OCI-M2 (cell line): ENCODE results near the gene EHF.
"Not testable (repeated sequence)": the region's sequence is repeated elsewhere in the genome, so short reads cannot be mapped to it uniquely, and the experiment has no call there.

Source experiments
- DNase-seq: peaks from one replicate; lab custom pipeline; 2025; ENCODE audit not compliant: unreplicated experiment; lab: John Stamatoyannopoulos, UW

EHF gene

DNA sequence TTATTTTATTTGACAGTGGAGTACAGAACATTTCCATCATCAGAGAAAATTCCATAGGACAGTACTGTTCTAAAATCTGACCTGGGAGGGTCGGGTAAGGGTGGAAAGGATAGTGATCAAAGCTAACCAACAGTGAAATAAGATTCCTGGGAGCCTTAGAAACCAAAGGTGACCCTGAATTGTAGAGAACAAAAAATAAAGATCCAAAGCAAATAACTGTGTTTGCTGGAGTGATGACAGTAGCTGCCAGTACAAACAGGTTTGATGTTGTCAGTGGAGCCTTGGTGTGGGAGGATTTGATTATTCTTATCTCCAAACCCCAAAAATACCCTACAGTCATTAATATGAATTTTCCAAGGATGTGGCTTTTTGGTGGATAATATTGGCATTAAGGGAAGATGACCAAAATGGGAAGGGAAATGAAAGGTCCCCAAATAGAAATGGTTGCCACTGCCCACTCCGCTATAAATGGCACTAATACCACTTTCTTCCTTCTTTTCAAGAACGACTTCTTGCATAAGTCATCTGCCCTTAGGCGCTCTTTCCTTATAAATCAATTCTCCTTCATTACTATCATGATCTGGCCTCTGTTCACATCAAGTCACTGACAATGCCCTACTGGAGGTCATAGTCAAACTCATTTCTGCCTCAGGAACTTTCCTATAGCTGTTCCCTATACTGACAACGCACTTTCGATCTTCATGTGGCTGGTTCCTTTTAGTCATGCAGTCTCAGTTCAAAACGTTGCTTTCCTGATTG, 44.4 kb downstream of the EHF start:
- DNase-seq: no peak

DNA sequence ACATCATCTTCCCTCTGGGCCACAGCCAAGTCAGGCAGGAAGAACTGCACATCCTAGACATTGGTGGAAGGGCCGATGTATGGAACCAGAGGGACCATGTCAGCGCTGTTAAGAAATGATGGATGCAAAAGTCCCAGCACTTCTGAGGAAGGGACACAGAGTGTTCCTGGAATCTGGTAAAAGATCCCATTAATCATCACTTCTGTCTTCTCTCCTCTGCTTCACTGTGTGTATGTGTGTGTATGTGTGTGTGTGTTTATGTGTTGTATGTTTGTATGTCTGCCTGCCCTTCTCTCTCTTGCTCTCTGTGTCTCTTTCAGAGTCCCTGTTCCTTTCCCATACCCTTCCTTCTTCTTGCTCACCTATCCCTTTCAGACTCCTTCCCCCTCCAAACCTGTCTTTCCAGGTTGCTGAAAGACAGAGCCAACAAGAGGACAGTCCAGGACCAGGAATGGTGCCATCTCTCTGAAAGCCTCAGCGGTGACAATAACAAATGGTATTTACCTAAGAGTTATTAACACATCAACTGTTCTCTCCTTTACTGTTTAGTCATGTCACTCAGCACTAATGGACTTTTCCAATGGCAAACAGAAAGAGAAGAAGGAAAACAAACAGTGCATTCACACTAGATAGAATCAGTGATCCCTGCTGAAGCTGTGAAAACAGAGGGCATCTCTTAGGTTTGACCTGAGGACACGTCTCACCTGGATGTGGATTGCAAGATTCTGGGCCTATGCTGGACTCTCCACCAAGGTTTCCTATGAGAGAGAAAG, 47.1 kb downstream of the EHF start:
- DNase-seq: no peak

DNA sequence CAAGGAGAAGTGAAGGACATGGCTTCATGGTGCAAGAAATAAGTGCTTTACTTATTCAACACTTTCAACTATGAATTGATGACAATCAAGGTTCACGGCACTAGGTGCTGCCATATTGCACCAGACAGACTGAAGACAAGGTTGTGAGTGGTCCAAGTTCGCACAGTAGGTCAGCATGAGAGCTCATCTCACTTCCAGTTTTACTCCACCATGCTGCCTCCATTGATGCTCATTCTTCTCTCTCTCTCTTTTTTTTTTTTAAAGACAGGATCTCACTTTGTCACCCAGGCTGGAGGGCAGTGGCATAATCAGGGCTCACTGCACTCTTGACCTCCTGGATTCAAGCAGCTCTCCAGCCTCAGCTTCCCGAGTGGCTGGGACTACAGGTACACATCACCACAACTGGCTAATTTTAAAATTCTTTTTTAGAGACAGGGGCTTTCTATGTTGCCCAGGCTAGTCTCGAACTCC, 47.7 kb downstream of the EHF start:
- DNase-seq: no peak

DNA sequence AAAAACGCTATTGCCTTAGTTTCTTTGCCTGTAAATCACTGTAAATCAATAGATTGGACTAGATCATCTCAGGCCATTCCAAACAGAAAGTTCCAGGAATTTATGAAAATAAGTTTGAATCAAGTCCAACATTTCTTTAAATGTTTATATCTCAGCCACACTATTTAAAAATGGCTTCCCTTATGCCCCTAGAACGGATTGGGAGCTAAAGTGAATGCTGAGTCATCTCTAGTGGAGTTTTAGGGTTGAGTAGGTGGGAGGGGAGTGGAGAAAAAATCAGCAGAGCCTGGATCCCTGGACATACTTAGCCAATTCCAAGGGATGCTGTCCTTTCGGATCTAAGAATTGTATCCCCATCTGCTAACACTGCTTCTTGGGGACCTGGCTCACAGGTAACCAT, 48.6 kb downstream of the EHF start:
- no peak for DNase-seq

- DNase-seq: no peak
Measured at GRCh38 chr11:34671117-34671516, 50.2 kb downstream of the EHF start.

DNA sequence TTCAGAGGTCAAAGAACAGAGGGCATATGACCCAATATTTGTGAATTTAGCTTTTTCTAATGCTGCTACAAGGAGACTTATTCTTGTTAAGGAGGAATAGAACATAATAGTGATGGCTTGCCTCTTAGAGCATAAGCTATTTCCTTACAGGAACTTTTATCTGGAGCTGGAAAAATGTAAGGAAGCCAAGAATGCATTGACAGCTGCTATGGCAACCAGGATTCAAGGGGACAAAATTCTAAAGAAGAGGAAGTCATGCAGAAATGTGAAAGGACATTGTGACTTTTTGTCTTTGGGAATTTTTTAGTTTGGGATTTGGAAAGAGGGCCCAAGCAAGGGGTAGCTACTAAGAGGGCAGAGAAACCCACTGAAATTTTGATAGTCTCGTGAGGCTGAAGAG, 51.1 kb downstream of the EHF start:
- no peak for DNase-seq

GRCh38 chr11:34674038-34674437, 53.1 kb downstream of the EHF start:
- DNase-seq: no peak

DNA sequence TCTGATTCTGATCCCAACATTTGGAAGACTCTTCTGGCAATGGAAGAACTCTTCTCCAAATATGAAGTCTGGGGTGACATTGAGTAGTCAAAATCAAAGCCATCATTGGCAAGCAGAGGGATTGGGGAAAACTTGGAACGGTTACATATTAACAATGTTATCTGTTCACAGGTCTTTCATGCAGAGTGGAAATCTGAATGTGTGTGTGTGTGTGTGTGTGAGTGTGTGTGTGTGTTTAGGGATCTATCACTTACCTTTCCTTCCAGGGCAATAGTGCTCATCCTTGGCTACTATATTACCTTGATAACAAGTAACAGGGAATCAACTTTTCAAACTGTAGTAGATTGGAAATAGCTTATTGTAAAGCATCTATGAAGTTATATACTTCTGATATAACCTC, 55.3 kb downstream of the EHF start:
- no peak for DNase-seq

DNA sequence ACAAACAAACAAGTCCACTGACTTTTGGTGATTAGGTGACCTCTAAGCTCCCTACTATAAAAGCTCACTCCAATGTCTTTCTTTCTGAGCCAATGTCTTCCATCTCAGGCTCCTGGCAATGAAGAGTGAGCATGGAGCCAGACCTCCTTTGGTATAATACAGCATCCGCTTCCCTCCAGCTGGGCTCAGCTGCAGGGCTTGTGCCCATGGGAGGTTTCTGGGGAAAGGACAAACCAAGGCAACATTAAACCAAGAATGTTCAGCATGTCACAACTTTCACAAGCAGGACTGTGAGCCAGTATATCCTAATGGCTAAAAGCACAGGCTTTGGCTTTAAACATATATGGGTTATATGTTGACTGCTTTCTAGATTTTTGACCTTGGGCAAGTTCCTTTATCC, 58.8 kb downstream of the EHF start:
- no peak for DNase-seq

DNA sequence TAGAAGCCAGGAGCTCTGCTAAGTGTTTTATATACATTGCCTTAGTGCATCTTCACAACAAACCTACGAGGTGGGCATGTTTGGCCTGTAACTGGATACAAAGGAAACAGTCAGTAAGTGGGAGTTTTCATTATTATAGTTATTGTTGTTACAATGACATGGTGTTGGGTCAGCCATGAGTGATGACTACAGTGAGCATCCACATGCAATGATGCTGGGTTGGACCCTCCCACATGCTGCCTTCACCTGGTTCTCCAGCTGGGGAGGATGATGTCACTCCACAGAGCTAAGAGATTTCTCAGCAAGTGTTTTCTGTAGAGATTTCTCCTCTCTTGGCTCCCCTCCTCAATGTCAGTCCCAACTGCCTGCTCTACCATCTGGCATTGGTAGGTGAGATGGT, 59.3 kb downstream of the EHF start:
- DNase-seq: no peak

DNA sequence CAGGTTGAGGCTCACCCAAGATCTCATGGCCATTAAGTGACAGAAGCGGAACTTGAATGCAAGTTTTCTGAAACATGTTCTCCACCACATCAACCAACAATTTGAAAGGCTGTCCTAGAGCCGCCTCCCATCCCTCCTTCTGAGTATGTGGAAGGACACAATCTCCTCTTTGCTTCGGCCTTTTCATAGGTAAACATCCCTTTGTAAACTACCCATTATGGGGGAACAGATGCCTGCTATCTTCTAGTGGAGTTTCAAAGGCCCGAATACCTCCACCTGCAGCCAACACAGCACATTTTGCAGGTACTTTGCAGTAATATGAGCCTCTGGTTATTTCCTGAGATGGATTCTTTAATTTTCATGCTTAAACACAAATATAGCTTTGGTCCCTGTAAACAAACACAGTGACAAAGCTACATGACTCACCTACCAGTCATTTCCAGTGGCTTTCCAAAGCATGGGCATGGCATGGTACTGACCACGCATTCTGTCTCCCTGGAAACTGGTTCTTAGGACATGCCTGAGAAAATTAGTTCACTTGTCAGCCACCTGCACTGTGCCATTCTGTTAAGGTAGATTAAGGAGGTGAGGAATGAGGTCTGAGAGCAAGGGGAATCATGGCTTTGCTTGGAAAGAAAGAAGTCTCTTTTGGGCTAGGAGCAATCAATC, 60.2 kb downstream of the EHF start:
- DNase-seq: no peak

DNA sequence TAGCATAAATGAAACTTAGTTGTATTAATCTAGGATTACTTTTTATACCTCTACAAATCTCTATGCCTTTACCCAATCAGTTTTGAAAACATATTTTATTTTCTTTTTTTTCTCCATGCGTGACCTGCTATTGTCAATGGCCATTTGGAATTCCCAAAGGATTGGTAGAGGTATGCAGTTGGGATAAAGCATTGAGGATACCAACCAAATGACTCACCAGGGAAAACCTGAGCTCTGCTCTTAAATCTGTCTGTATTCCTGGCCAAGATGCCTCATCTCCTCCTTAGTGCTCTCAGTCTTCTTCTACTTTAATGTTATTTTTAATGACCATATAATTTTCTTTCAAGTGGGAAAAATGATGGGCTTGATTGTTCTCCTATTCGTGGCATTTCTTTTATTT, 61.9 kb downstream of the EHF start:
- no peak for DNase-seq

GRCh38 chr11:34683396-34683795, 62.5 kb downstream of the EHF start:
- no peak for DNase-seq

DNA sequence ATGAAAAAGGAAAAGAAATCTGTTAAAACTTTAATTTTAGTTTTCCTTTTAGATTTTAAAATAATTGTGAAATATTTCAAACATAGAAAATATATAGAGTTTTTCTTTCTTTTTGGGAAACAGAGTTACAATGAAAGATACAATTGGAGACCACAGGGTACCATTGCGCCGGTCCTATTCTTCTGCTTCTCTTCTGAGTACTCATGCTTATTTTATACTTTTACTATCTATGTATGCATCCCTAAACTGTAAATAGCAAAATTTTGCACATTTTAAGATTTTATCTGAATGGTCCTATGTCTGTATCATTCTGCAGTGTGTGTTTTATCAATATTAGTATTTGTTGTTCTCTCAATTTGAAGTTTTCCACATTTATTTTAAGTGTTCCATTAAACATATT, 65.0 kb downstream of the EHF start:
- DNase-seq: no peak

GRCh38 chr11:34692299-34692698, 71.4 kb downstream of the EHF start:
- not testable (repeated sequence) for DNase-seq

- no peak for DNase-seq
Measured at GRCh38 chr11:34696862-34697261, 76.0 kb downstream of the EHF start.

GRCh38 chr11:34706709-34707461, 86.0 kb downstream of the EHF start:
- no peak for DNase-seq

DNA sequence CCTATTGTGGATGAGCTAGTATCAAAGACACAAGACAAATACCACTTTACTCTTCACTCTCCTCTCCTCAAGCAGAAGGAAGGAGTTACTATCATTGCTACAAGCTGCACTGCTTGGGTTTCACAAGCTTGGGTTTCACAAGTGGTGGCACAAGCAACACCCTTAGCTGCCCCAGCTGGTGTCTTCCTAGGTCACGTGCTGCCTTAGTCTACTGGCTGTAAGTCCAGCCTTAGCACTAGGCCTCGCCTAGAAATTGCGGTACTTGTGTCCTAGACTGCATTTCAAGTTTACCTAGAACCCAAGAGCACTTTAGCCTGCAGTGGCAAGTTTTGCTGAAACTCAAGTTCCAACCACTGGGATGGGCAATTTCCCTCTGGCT, 86.6 kb downstream of the EHF start:
- no peak for DNase-seq
